Fibroblast of mammary gland (primary cell): Measurements from ENCODE around the gene KCNMB2.

Experiments used
- DNase-seq: peaks from one replicate; pipeline ENCODE4 v3.0.0-alpha.2; 2010; ENCODE audit warnings: low read depth
- H3K4me3 ChIP-seq: 2 replicates; pipeline ENCODE4 v1.5.1; 2011; ENCODE audit warnings: low read depth, mild to moderate bottlenecking, low read length, moderate library complexity; ENCODE audit not compliant: control insufficient read depth
- TF ChIP-seq, protein P1 (sequence below): conservative IDR thresholded peaks from 2 replicates; pipeline ENCODE4 v1.5.1; 2011; ENCODE audit warnings: low read depth, low read length, inconsistent platforms; ENCODE audit not compliant: control insufficient read depth, insufficient read depth

The KCNMB2 gene

DNA sequence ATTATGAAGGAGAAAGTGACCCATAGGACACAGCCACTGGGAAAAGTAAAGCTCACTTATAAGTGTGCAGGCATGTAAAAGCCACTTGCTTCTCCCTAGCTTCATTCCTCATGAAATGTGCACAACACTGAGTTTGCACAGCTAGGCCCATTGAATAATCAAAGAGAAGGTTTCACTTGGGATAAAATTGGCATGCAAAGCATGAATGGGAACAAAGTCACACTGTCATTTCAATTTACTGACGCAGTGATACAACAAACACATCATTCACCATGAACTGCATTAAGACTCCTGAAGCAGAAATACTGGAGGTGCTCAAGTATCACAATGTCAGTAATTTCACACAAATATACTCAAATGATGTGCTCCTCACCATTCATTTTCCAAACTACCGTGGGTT is 61.1 kb downstream of the KCNMB2 start:
- TF ChIP-seq, protein P1, sequence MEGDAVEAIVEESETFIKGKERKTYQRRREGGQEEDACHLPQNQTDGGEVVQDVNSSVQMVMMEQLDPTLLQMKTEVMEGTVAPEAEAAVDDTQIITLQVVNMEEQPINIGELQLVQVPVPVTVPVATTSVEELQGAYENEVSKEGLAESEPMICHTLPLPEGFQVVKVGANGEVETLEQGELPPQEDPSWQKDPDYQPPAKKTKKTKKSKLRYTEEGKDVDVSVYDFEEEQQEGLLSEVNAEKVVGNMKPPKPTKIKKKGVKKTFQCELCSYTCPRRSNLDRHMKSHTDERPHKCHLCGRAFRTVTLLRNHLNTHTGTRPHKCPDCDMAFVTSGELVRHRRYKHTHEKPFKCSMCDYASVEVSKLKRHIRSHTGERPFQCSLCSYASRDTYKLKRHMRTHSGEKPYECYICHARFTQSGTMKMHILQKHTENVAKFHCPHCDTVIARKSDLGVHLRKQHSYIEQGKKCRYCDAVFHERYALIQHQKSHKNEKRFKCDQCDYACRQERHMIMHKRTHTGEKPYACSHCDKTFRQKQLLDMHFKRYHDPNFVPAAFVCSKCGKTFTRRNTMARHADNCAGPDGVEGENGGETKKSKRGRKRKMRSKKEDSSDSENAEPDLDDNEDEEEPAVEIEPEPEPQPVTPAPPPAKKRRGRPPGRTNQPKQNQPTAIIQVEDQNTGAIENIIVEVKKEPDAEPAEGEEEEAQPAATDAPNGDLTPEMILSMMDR = no peak
- no peak for DNase-seq
- H3K4me3 ChIP-seq = no peak overlapping the region

DNA sequence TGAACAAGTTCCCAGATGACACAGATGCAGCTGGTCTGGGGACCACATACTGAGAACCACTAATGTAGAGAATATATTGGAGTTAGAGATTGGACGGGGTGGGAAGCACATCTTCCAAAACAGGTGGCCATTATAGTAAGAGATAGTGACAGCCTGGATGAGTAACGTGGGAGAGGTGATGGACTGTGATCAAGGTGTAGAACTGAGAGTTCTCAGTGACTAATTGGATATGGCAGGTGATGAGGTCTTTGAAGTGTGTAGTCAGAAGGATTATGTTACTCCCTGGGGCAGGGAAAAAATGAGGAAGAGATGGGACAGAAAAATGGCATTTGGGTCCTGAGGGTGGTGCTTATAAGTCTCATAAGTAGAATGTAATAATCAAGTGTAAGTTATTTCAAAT is 66.6 kb downstream of the KCNMB2 start:
- no peak for DNase-seq
- H3K4me3 ChIP-seq = no peak overlapping the region
- TF ChIP-seq, protein P1 = no peak

DNA sequence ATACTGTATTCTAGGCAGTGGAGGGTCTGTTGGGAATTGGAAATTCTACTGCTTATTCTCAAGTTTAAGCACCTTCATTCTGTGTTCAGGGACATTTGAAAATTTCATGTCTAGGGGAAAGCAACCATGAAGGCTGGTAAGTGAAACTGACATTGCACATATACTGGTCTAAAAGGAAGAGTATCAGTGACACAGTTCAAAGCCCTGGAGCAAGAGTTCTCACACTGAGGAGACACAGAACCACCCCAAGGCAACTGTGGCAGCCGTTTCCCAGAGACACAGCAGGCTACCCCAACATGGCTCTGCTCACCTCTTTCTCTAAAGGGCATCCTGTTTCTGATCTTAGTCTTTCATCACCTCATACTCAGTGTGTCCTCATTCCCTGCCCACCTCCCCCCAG is 67.5 kb downstream of the KCNMB2 start:
- H3K4me3 ChIP-seq = no peak overlapping the region
- DNase-seq = no peak
- TF ChIP-seq, protein P1 = no peak

DNA sequence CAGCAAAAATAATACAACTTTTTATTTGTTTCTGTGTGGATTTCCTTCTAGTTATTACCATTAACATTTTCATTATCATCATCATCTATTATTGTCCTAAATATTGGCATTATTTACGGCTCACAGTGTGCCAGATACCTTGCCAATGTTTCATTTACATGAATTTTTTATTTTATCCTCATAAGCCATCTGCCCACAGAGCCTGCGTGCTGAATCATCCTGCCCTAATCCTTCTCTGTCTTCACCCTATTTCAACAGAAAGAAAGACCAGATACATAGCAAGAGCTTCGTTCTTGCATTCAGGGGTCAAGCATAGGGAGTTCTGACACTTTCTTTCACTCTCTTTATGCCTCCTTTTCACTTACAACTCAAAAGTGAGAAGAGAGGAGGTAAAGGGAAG is 82.0 kb downstream of the KCNMB2 start:
- H3K4me3 ChIP-seq = no peak overlapping the region
- peak; percentile 34 for DNase-seq
- TF ChIP-seq, protein P1 = no peak

DNA sequence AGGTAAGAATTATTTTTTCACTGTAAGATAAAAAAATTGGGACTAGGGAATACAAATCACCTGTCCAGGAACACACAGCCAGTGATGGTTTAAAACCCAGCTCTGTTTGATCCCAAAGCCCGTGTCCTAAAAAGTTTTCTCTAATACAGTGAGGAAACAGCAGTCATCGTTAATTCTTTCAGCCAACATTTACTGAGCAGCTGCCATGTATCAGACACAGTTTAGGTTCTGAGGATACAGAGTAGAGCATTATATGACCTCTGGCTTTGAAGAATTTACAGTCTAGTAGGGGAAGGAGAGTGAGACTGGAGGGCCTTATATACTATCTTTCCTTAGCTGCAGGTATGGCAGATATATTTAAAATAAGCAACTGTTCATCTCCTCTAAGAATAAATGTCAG is 82.7 kb downstream of the KCNMB2 start:
- no peak for DNase-seq
- H3K4me3 ChIP-seq = no peak overlapping the region
- TF ChIP-seq, protein P1 = no peak

DNA sequence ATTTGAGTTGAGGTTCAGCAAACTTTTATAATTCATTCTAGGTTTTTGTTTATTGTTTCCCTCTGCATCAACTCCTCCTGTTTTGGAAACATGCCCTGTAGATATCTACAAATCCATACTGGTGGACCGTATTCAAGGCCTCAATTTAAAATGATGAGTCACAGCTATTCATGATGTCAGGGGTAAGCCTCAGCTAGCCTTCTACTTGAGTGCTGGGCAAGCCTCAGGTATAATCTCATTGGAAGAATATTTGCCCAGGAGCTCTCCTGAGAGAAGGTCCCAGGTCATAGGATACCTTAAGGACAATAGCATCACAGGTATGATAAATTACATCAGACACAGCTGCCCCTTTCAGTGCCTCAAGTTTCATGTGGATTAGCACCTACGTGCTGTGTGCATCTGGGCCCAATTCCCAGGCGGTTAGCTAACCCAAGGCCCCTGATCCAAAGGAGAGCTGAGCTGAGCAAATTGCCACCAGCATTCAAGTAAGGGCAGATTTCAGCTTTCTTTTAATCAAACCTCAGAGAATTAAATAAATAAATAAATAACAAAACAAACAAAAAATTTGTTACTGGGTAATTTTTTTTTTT is 87.5 kb downstream of the KCNMB2 start:
- TF ChIP-seq, protein P1 = no peak
- H3K4me3 ChIP-seq = no peak overlapping the region
- DNase-seq = no peak

DNA sequence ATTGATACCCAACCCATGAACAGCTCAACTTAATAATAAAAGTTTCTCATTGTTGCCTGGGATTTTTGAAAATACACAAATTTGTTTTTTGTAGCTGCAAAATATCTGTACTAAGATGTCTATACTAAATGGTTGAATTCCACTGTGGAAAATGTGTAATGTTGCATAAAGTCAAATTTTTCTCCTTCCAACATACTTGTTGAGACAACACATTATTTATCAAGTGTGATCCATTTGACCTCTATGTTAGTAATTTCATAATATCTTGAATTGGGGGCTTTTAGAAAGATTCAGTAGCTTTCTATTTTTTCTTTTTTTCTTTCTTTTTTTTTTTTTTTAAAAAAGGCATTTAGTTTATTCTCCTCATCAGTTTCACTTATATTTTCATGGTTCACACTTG is 88.0 kb downstream of the KCNMB2 start:
- H3K4me3 ChIP-seq = no peak overlapping the region
- TF ChIP-seq, protein P1 = no peak
- DNase-seq = no peak
